H1 (cell line): Measurements from ENCODE around the gene CCT4. TPM values are rescaled to one million over a fixed set of nuclear protein-coding genes. Genes with fewer than 3 reads are reported as not detected.
"Not testable (repeated sequence)": the region's sequence is repeated elsewhere in the genome, so short reads cannot be mapped to it uniquely, and the experiment has no call there.

ENCODE experiments used
- CTCF ChIA-PET: fragments of 300-600 bp; sonication (Branson Sonifier 250); formaldehyde crosslinking; loops from one replicate; lab custom pipeline; 2021; ENCODE audit not compliant: partially characterized antibody; lab: Charles Lee
- POLR2A ChIA-PET: fragments of 300-600 bp; sonication (Branson Sonifier 250); formaldehyde crosslinking; loops from one replicate; lab custom pipeline; 2021; ENCODE audit warnings: inconsistent platforms; ENCODE audit not compliant: partially characterized antibody; lab: Charles Lee
- DNase-seq, 2 experiments: peaks; one replicate each; pipeline versions ENCODE4 v3.0.0 to v3.0.0-alpha.2; 2010 to 2022; ENCODE audit warnings: low spot score in 2 of 2, low read depth in 1 of 2, mixed read lengths in 1 of 2
- FAIRE-seq: peaks from 2 replicates; lab custom pipeline; 2011; peaks lifted over from hg19 to GRCh38; lab: Jason Lieb, UNC
- H2AFZ ChIP-seq: 2 replicates; pipeline ENCODE4 v1.8.1; 2012; ENCODE audit warnings: low read length, inconsistent platforms
- H2AK5ac ChIP-seq: 2 replicates; pipeline ENCODE4 v1.6.1; 2013; ENCODE audit warnings: low read depth, low read length
- H2BK120ac ChIP-seq: replicated peaks from 2 replicates; pipeline ENCODE3; 2013; ENCODE audit warnings: low read depth, low read length, inconsistent platforms
- H2BK12ac ChIP-seq: 2 replicates; pipeline ENCODE4 v1.6.1; 2013; ENCODE audit warnings: low read depth, low read length
- H2BK15ac ChIP-seq: 2 replicates; pipeline ENCODE4 v1.6.1; 2013; ENCODE audit warnings: low read length
- H2BK20ac ChIP-seq: 2 replicates; pipeline ENCODE4 v1.6.1; 2013; ENCODE audit warnings: low read length
- H2BK5ac ChIP-seq: 2 replicates; pipeline ENCODE4 v1.6.1; 2013; ENCODE audit warnings: low read depth, low read length
- H3K14ac ChIP-seq: 2 replicates; pipeline ENCODE4 v1.6.1; 2013; ENCODE audit warnings: inconsistent platforms; ENCODE audit not compliant: insufficient read length
- H3K18ac ChIP-seq: 2 replicates; pipeline ENCODE4 v1.6.1; 2013; ENCODE audit warnings: low read length; ENCODE audit errors: extremely low read depth
- H3K23ac ChIP-seq: 2 replicates; pipeline ENCODE4 v1.6.1; 2013; ENCODE audit warnings: inconsistent platforms; ENCODE audit not compliant: insufficient read length
- H3K23me2 ChIP-seq: 2 replicates; pipeline ENCODE4 v1.6.1; 2013; ENCODE audit warnings: low read depth, low read length
- H3K27ac ChIP-seq: 2 replicates; pipeline ENCODE4 v1.6.1; 2011; ENCODE audit warnings: low read depth, low read length, inconsistent platforms
- H3K27me3 ChIP-seq, 4 experiments: replicated peaks in 1 of 4; 1 replicate in 1 of 4; 2 replicates in 3 of 4; pipeline versions ENCODE4 v1.6.1 to v1.8.1; 2011 to 2013; ENCODE audit warnings: low read length in 3 of 4, mild to moderate bottlenecking in 3 of 4, inconsistent platforms in 2 of 4, mixed read lengths in 2 of 4, moderate library complexity in 1 of 4; ENCODE audit not compliant: control insufficient read depth in 3 of 4, insufficient read depth in 3 of 4; ENCODE audit errors: extremely low read depth in 1 of 4
- H3K36me3 ChIP-seq, 4 experiments: 2 replicates each; pipeline versions ENCODE4 v1.6.1 to v1.8.1; 2011 to 2013; ENCODE audit warnings: mild to moderate bottlenecking in 4 of 4, low read length in 3 of 4, moderate library complexity in 2 of 4, control low read depth in 1 of 4, inconsistent platforms in 1 of 4; ENCODE audit not compliant: insufficient read depth in 4 of 4, control insufficient read depth in 2 of 4
- H3K4ac ChIP-seq: replicated peaks from 2 replicates; pipeline ENCODE3; 2013; ENCODE audit warnings: low read length, low read depth, mixed read lengths, inconsistent platforms; ENCODE audit not compliant: insufficient read length
- H3K4me1 ChIP-seq, 4 experiments: replicated peaks in 1 of 4; 1 replicate in 1 of 4; 2 replicates in 3 of 4; pipeline versions ENCODE4 v1.6.1 to v1.8.1; 2011 to 2013; ENCODE audit warnings: low read length in 3 of 4, inconsistent platforms in 2 of 4, mixed read lengths in 1 of 4; ENCODE audit not compliant: insufficient read depth in 4 of 4, control insufficient read depth in 3 of 4
- H3K4me2 ChIP-seq, 2 experiments: 2 replicates each; pipeline versions ENCODE4 v1.6.1 to v1.8.1; 2011 to 2013; ENCODE audit warnings: low read depth in 2 of 2, low read length in 2 of 2, control low read depth in 1 of 2, inconsistent platforms in 1 of 2, mild to moderate bottlenecking in 1 of 2; ENCODE audit not compliant: insufficient read depth in 1 of 2
- H3K4me3 ChIP-seq, 4 experiments: fragments of 200-600, 300-600 bp in 1 of 4; sonication (generic), shearing (Covaris generic), sonication (Bioruptor Twin) in 1 of 4; 2 replicates each; pipeline versions ENCODE4 v1.5.1 to v1.8.1; 2011 to 2016; ENCODE audit warnings: low read length in 4 of 4, low read depth in 3 of 4, control low read depth in 2 of 4, inconsistent platforms in 2 of 4, mild to moderate bottlenecking in 2 of 4, mixed read lengths in 1 of 4, moderate library complexity in 1 of 4; ENCODE audit not compliant: insufficient read depth in 2 of 4; ENCODE audit errors: extremely low read depth in 1 of 4
- H3K56ac ChIP-seq: replicated peaks from 2 replicates; pipeline ENCODE3; 2013; ENCODE audit warnings: low read depth, mild to moderate bottlenecking, mixed read lengths, low read length, inconsistent platforms; ENCODE audit not compliant: insufficient read length
- H3K79me1 ChIP-seq: 2 replicates; pipeline ENCODE4 v1.6.1; 2013; ENCODE audit warnings: low read depth, low read length, control low read depth
- H3K79me2 ChIP-seq, 2 experiments: 2 replicates each; pipeline versions ENCODE4 v1.6.1 to v1.8.1; 2012 to 2013; ENCODE audit warnings: low read length in 2 of 2, mild to moderate bottlenecking in 2 of 2, inconsistent platforms in 1 of 2; ENCODE audit not compliant: insufficient read depth in 2 of 2, control insufficient read depth in 1 of 2
- H3K9ac ChIP-seq, 4 experiments: replicated peaks in 1 of 4; 1 replicate in 1 of 4; 2 replicates in 3 of 4; pipeline versions ENCODE4 v1.6.1 to v1.8.1; 2011 to 2013; ENCODE audit warnings: low read depth in 3 of 4, low read length in 3 of 4, control low read depth in 2 of 4, mild to moderate bottlenecking in 2 of 4, moderate library complexity in 2 of 4, inconsistent platforms in 1 of 4; ENCODE audit errors: extremely low read depth in 1 of 4
- H3K9me3 ChIP-seq, 2 experiments: 2 replicates each; pipeline versions ENCODE4 v1.6.1 to v1.8.1; 2012 to 2013; ENCODE audit warnings: mild to moderate bottlenecking in 2 of 2, moderate library complexity in 2 of 2, control low read depth in 1 of 2, inconsistent platforms in 1 of 2, low read depth in 1 of 2, low read length in 1 of 2, mixed read lengths in 1 of 2; ENCODE audit not compliant: insufficient read depth in 2 of 2
- H4K20me1 ChIP-seq, 2 experiments: replicated peaks in 1 of 2; 2 replicates each; pipeline versions ENCODE3 to v1.8.1; 2011 to 2013; ENCODE audit warnings: inconsistent platforms in 2 of 2, low read length in 2 of 2, mild to moderate bottlenecking in 1 of 2; ENCODE audit not compliant: insufficient read depth in 2 of 2, control insufficient read depth in 1 of 2
- H4K5ac ChIP-seq: 2 replicates; pipeline ENCODE4 v1.6.1; 2013; ENCODE audit warnings: low read length, low read depth, mixed read lengths, inconsistent platforms; ENCODE audit not compliant: insufficient read length
- H4K8ac ChIP-seq: 2 replicates; pipeline ENCODE4 v1.8.0; 2013; ENCODE audit warnings: mild to moderate bottlenecking, moderate library complexity, low read length, inconsistent platforms; ENCODE audit not compliant: insufficient read depth; ENCODE audit errors: extremely low read depth
- H4K91ac ChIP-seq: replicated peaks from 2 replicates; pipeline ENCODE3; 2013; ENCODE audit warnings: low read length, mixed read lengths, inconsistent platforms; ENCODE audit not compliant: insufficient read length
- POLR2A ChIP-seq, 2 experiments: IDR thresholded peaks; 1 replicate in 1 of 2; 2 replicates in 1 of 2; pipeline ENCODE4 v1.6.1; 2011; ENCODE audit warnings: low read depth in 2 of 2, low read length in 2 of 2, mild to moderate bottlenecking in 2 of 2; ENCODE audit errors: control extremely low read depth in 1 of 2
- WGBS, 2 experiments: shearing (Covaris generic) in 1 of 2; methylation state at CpG; one replicate each; pipeline versions ENCODE4 v1.1.6 to v1.1.7; 2013 to 2015; ENCODE audit warnings: low lambda C conversion rate in 2 of 2, mixed read lengths in 2 of 2, inconsistent platforms in 1 of 2, low coverage in 1 of 2, missing lambda C conversion rate in 1 of 2; ENCODE audit not compliant: insufficient replicate concordance in 2 of 2, insufficient coverage in 1 of 2, insufficient read length in 1 of 2; ENCODE audit errors: extremely low coverage in 1 of 2, missing lambda C conversion rate in 1 of 2; 5-methylcytosine and 5-hydroxymethylcytosine counted together
- polyA plus RNA-seq, 7 experiments: library from polyadenylated mRNA; depleted of rRNA in 3 of 7; stranded (reverse) in 5 of 7; unstranded in 2 of 7; fragments of >200 nt in 5 of 7; fragments of 200-250 nt in 2 of 7; gene quantifications; 1 replicate in 5 of 7; 2 replicates in 1 of 7; 4 replicates in 1 of 7; pipeline versions ENCODE4 v1.2.1 to v1.2.3, GENCODE V29; 2011 to 2013; ENCODE audit warnings: missing spikeins in 2 of 7, mixed read lengths in 2 of 7
- total RNA-seq: library from RNA; stranded (reverse); fragmentation: NEBNext Ultra II Directional; extraction: Animal tissue kit (Norgen Biotek cat#: 25700); gene quantifications from 2 replicates; pipeline ENCODE4 v1.2.1, GENCODE V29; 2021

CCT4 gene
- total and polyA plus RNA-seq, 2 of the 8 experiments (the other 6 are each of a cell fraction or from before 2014, with no cell fraction given) = 129 to 359 TPM

DNA sequence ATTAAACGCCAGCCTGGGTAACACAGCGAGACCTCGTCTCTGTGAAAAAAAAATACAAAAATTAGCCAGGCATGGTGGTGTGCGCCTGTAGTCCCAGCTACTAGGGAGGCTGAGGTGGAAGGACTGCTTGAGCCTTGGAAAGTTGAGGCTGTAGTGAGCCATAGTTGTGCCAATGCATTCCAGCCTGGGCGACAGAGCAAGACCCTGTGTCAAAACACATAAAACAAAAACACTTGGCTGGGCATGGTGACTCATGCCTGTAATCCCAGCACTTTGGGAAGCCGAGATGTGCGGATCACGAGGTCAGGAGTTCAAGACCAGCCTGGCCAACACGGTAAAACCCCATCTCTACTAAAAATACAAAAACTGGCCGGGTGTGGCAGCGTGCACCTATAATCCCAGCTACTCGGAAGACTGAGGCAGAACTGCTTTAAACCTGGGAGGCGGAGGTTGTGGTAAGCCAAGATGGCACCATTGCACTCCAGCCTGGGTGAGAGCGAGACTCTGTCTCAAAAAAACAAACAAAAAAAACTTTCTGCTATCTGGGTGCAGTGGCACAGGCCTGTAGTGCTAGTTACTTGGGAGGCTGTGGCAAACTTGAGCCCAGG lies 21.9 kb downstream of the CCT4 start:
- H3K27me3 ChIP-seq, H3K9ac ChIP-seq, H3K4ac ChIP-seq, H2BK12ac ChIP-seq, H2BK15ac ChIP-seq, FAIRE-seq, H2BK20ac ChIP-seq, H2BK120ac ChIP-seq, CTCF ChIA-PET, H3K14ac ChIP-seq, H3K79me2 ChIP-seq, H3K9me3 ChIP-seq, H3K4me3 ChIP-seq, H4K91ac ChIP-seq, H4K8ac ChIP-seq, H2AK5ac ChIP-seq, H2AFZ ChIP-seq, H4K5ac ChIP-seq, H4K20me1 ChIP-seq, H3K4me1 ChIP-seq, H3K4me2 ChIP-seq, H3K18ac ChIP-seq, H3K79me1 ChIP-seq, H3K56ac ChIP-seq, H3K27ac ChIP-seq, DNase-seq, H3K23ac ChIP-seq, H3K23me2 ChIP-seq, H2BK5ac ChIP-seq: not testable (repeated sequence)
- peaks cover 9 to 59% (median 34%) of the 10 kb centered on the region in 4 experiments for H3K36me3 ChIP-seq
- TF ChIP-seq POLR2A (IDR thresholded peaks at IDR 0.05; ENCODE audit: control extremely low read depth in 1 of 2, low read depth in 2 of 2, low read length in 2 of 2) = peak in 1 of 2 experiments; percentile 6; a peak in 2 of 3 replicates
- 97% methylated on average over 14 of the region's 14 CpGs; no CpG with 5 or more reads in 1 of the 2 experiments for WGBS, 2 experiments
- POLR2A ChIA-PET = interaction anchor here (0.6 to 2.8 kb wide), 10 partner anchors 9 to 482 kb away, joined by 3 to 14 read pairs (median 4); partner anchors contain the start of gene FAM161A
